ENCODE data around the gene SLC7A9. TPM values are rescaled to one million over a fixed set of nuclear protein-coding genes. Genes with fewer than 3 reads are reported as not detected.

SLC7A9 gene
- total RNA-seq, 1 experiment from 2014 or later = 0.11 TPM

- peak; percentile 98 for TF ChIP-seq ZNF121 (CRISPR knock-in tag; IDR thresholded peaks at IDR 0.05)
- TF ChIP-seq, protein P1, sequence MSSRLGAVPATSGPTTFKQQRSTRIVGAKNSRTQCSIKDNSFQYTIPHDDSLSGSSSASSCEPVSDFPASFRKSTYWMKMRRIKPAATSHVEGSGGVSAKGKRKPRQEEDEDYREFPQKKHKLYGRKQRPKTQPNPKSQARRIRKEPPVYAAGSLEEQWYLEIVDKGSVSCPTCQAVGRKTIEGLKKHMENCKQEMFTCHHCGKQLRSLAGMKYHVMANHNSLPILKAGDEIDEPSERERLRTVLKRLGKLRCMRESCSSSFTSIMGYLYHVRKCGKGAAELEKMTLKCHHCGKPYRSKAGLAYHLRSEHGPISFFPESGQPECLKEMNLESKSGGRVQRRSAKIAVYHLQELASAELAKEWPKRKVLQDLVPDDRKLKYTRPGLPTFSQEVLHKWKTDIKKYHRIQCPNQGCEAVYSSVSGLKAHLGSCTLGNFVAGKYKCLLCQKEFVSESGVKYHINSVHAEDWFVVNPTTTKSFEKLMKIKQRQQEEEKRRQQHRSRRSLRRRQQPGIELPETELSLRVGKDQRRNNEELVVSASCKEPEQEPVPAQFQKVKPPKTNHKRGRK (CRISPR knock-in tag; IDR thresholded peaks at IDR 0.05; ENCODE audit: borderline replicate concordance) = no peak
- POLR2A ChIA-PET = no interaction called here
- H3K36me3 Mint-ChIP-seq = peaks cover 3% of the 10 kb centered on the region; the same call in 1 of the 2 replicates
- ATAC-seq (no peak), DNase-seq (ENCODE audit: low spot score) (no peak)
- H3K4me3 Mint-ChIP-seq = no peak overlapping the region
- CTCF ChIA-PET = no interaction called here
- no peaks in the 10 kb centered on the region for H3K27me3 Mint-ChIP-seq (ENCODE audit: low read depth)
- no peaks in the 10 kb centered on the region for H3K9me3 Mint-ChIP-seq
- H3K27ac Mint-ChIP-seq = peak overlapping the region; percentile 23; the same call in 1 of the 2 replicates
- peaks cover 24% of the 10 kb centered on the region for H3K4me1 Mint-ChIP-seq
These were observed 32.1 kb upstream of the SLC7A9 start for GRCh38 chr19:32901504-32902161.

GRCh38 chr19:32896516-32897214, 27.1 kb upstream of the SLC7A9 start:
- CTCF ChIA-PET = no interaction called here

More at GRCh38 chr19:32896516-32897214, 27.1 kb upstream of the SLC7A9 start:
- H3K4me1 Mint-ChIP-seq = peaks cover 19% of the 10 kb centered on the region
- peaks cover 15% of the 10 kb centered on the region for H3K9me3 Mint-ChIP-seq
- TF ChIP-seq, protein P2, sequence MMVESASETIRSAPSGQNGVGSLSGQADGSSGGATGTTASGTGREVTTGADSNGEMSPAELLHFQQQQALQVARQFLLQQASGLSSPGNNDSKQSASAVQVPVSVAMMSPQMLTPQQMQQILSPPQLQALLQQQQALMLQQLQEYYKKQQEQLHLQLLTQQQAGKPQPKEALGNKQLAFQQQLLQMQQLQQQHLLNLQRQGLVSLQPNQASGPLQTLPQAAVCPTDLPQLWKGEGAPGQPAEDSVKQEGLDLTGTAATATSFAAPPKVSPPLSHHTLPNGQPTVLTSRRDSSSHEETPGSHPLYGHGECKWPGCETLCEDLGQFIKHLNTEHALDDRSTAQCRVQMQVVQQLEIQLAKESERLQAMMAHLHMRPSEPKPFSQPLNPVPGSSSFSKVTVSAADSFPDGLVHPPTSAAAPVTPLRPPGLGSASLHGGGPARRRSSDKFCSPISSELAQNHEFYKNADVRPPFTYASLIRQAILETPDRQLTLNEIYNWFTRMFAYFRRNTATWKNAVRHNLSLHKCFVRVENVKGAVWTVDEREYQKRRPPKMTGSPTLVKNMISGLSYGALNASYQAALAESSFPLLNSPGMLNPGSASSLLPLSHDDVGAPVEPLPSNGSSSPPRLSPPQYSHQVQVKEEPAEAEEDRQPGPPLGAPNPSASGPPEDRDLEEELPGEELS (CRISPR knock-in tag; IDR thresholded peaks at IDR 0.05) = no peak
- TF ChIP-seq AR (CRISPR knock-in tag; IDR thresholded peaks at IDR 0.05) (no peak), HMGXB4 (CRISPR knock-in tag; IDR thresholded peaks at IDR 0.05) (no peak), ZNF263 (CRISPR knock-in tag; IDR thresholded peaks at IDR 0.05; ENCODE audit: low read depth) (no peak), ZSCAN18 (CRISPR knock-in tag; IDR thresholded peaks at IDR 0.05) (no peak), ZNF121 (CRISPR knock-in tag; IDR thresholded peaks at IDR 0.05) (no peak)
- TF ChIP-seq, protein P3, sequence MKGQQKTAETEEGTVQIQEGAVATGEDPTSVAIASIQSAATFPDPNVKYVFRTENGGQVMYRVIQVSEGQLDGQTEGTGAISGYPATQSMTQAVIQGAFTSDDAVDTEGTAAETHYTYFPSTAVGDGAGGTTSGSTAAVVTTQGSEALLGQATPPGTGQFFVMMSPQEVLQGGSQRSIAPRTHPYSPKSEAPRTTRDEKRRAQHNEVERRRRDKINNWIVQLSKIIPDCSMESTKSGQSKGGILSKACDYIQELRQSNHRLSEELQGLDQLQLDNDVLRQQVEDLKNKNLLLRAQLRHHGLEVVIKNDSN (CRISPR knock-in tag; IDR thresholded peaks at IDR 0.05) = no peak
- H3K4me3 Mint-ChIP-seq = no peak overlapping the region
- no peak for DNase-seq (ENCODE audit: low spot score)
- POLR2A ChIA-PET = no interaction called here
- H3K27me3 Mint-ChIP-seq (ENCODE audit: low read depth) = no peaks in the 10 kb centered on the region
- H3K36me3 Mint-ChIP-seq = peaks cover 18% of the 10 kb centered on the region
- peak overlapping the region; percentile 22; the same call in 1 of the 2 replicates for H3K27ac Mint-ChIP-seq
- no peak for ATAC-seq

Data from WTC11 (cell line).